OCI-LY1 (cell line): ENCODE measurements around the gene ADIRF.

Experiments
- H2AFZ ChIP-seq: fragments of 200-600 bp; sonication (generic), shearing (Covaris generic); 2 replicates; pipeline ENCODE4 v1.6.0; 2014; ENCODE audit warnings: antibody characterized with exemption, mild to moderate bottlenecking, low read length
- H3F3A ChIP-seq: fragments of 200-600 bp; sonication (generic), shearing (Covaris generic); 2 replicates; pipeline ENCODE4 v1.6.0; 2014; ENCODE audit warnings: mild to moderate bottlenecking, antibody characterized with exemption, low read length, moderate library complexity; ENCODE audit not compliant: insufficient read depth
- H3K27ac ChIP-seq: fragments of 200-600 bp; sonication (generic); 2 replicates; pipeline ENCODE4 v1.5.1; 2014; ENCODE audit warnings: low read length, mixed run types, mild to moderate bottlenecking, low read depth; ENCODE audit not compliant: poor library complexity, severe bottlenecking
- H3K27me3 ChIP-seq: fragments of 200-600 bp; sonication (generic); 2 replicates; pipeline ENCODE4 v1.6.0; 2014; ENCODE audit warnings: antibody characterized with exemption, mild to moderate bottlenecking, low read length, moderate library complexity; ENCODE audit not compliant: insufficient read depth
- H3K36me3 ChIP-seq: fragments of 200-600 bp; sonication (generic); 2 replicates; pipeline ENCODE4 v1.6.1; 2014; ENCODE audit warnings: mild to moderate bottlenecking, antibody characterized with exemption, low read length, moderate library complexity, mixed read lengths; ENCODE audit not compliant: insufficient read depth
- H3K4me1 ChIP-seq: fragments of 200-600 bp; sonication (generic); 2 replicates; pipeline ENCODE4 v1.5.1; 2014; ENCODE audit warnings: mild to moderate bottlenecking, low read length, moderate library complexity; ENCODE audit not compliant: insufficient read depth, severe bottlenecking
- H3K4me2 ChIP-seq: fragments of 200-600 bp; sonication (generic), shearing (Covaris generic); 2 replicates; pipeline ENCODE4 v1.6.1; 2014; ENCODE audit warnings: low read length
- H3K4me3 ChIP-seq: fragments of 200-600 bp; sonication (generic); 2 replicates; pipeline ENCODE4 v1.5.1; 2014; ENCODE audit warnings: low read length, low read depth, mild to moderate bottlenecking, mixed read lengths; ENCODE audit not compliant: poor library complexity, severe bottlenecking
- H3K79me2 ChIP-seq: fragments of 200-600 bp; shearing (Covaris generic); 2 replicates; pipeline ENCODE4 v1.6.1; 2016; ENCODE audit warnings: mixed run types, low read length, mixed read lengths; ENCODE audit not compliant: insufficient read depth
- H3K9ac ChIP-seq: fragments of 200-600 bp; sonication (generic), shearing (Covaris generic); 2 replicates; pipeline ENCODE4 v1.6.1; 2014; ENCODE audit warnings: mild to moderate bottlenecking, low read length, mixed read lengths
- H3K9me2 ChIP-seq: fragments of 200-600 bp; sonication (generic), shearing (Covaris generic); 2 replicates; pipeline ENCODE4 v1.6.1; 2014; ENCODE audit warnings: low read depth, mild to moderate bottlenecking, low read length, mixed read lengths
- H3K9me3 ChIP-seq: fragments of 200-600 bp; shearing (Covaris generic); 2 replicates; pipeline ENCODE4 v1.6.1; 2014; ENCODE audit warnings: low read length, mixed read lengths
- H4K20me1 ChIP-seq: fragments of 200-600 bp; sonication (generic), shearing (Covaris generic); 2 replicates; pipeline ENCODE4 v1.6.0; 2016; ENCODE audit warnings: mild to moderate bottlenecking, low read length; ENCODE audit not compliant: insufficient read depth
- CTCF ChIP-seq: fragments of 200-600 bp; sonication (generic), shearing (Covaris generic); IDR thresholded peaks from 2 replicates; pipeline ENCODE4 v1.5.1; 2017; ENCODE audit warnings: mild to moderate bottlenecking, antibody characterized with exemption, low read length, moderate library complexity, mixed read lengths
- EZH2 ChIP-seq: fragments of 200-600 bp; sonication (generic), shearing (Covaris generic); IDR thresholded peaks from 2 replicates; pipeline ENCODE4 v1.8.0; 2017; ENCODE audit warnings: borderline replicate concordance, mixed run types, mild to moderate bottlenecking, antibody characterized with exemption, low read length, moderate library complexity, mixed read lengths

The ADIRF gene

GRCh38 chr10:86968271-86968993 is at the start of gene ADIRF:
Gene ADIRF (plus strand): TSS chr10:86968482. CDS start chr10:86968545, 63 bp downstream.
- Histone ChIP-seq H3K36me3 (no peaks in the 10 kb centered on the region), H3K79me2 (no peaks in the 10 kb centered on the region), H3F3A (no peaks in the 10 kb centered on the region), H3K9ac (no peak within 1 kb of the TSS), H3K4me3 (no peak within 1 kb of the TSS), H4K20me1 (no peaks in the 10 kb centered on the region), H3K9me2 (no peaks in the 10 kb centered on the region), H3K27ac (no peak within 1 kb of the TSS), H3K4me2 (no peak within 1 kb of the TSS), H3K27me3 (no peaks in the 10 kb centered on the region), H3K9me3 (no peaks in the 10 kb centered on the region), H3K4me1 (peaks cover 26% of the 10 kb centered on the region), H2AFZ (no peak within 1 kb of the TSS)
- TF ChIP-seq EZH2 (no peak), CTCF (no peak)

GRCh38 chr10:86922553-86922961 is 45.7 kb upstream of the ADIRF start:
- no peaks in the 10 kb centered on the region for H4K20me1 ChIP-seq
- H3K79me2 ChIP-seq: no peaks in the 10 kb centered on the region
- peaks cover 13% of the 10 kb centered on the region; the same call in 1 of the 2 replicates for H3K36me3 ChIP-seq
- no peak overlapping the region for H3K4me3 ChIP-seq
- H3K27me3 ChIP-seq: no peaks in the 10 kb centered on the region
- H3F3A ChIP-seq: no peaks in the 10 kb centered on the region
- H2AFZ ChIP-seq: no peak overlapping the region
- no peak overlapping the region for H3K27ac ChIP-seq
- no peak overlapping the region for H3K4me2 ChIP-seq
- no peaks in the 10 kb centered on the region for H3K9me3 ChIP-seq
- no peaks in the 10 kb centered on the region for H3K9me2 ChIP-seq
- no peak for TF ChIP-seq EZH2
- H3K9ac ChIP-seq: no peak overlapping the region
- H3K4me1 ChIP-seq: no peaks in the 10 kb centered on the region

- H3K27me3 ChIP-seq: no peaks in the 10 kb centered on the region
- H3F3A ChIP-seq: no peaks in the 10 kb centered on the region
- H3K4me2 ChIP-seq: no peak overlapping the region
- H3K9me3 ChIP-seq: no peaks in the 10 kb centered on the region
- H2AFZ ChIP-seq: no peak overlapping the region
- TF ChIP-seq EZH2: no peak
- TF ChIP-seq CTCF: no peak
- H3K4me3 ChIP-seq: no peak overlapping the region
- no peak overlapping the region for H3K27ac ChIP-seq
- H3K9ac ChIP-seq: no peak overlapping the region
- H3K79me2 ChIP-seq: no peaks in the 10 kb centered on the region
- H3K4me1 ChIP-seq: no peaks in the 10 kb centered on the region
- H3K36me3 ChIP-seq: no peaks in the 10 kb centered on the region; the same call in 1 of the 2 replicates
- H3K9me2 ChIP-seq: no peaks in the 10 kb centered on the region
- H4K20me1 ChIP-seq: no peaks in the 10 kb centered on the region
Observed at GRCh38 chr10:86929468-86930380, 38.6 kb upstream of the ADIRF start.
